DOHH2 (cell line): ENCODE measurements around the gene TCIRG1.

Experiments used
- H3F3A ChIP-seq: fragments of 200-600 bp; sonication (generic), shearing (Covaris generic); 2 replicates; pipeline ENCODE4 v1.6.0; 2016; ENCODE audit warnings: antibody characterized with exemption, mild to moderate bottlenecking; ENCODE audit not compliant: control insufficient read depth, insufficient read depth
- H3K27ac ChIP-seq: fragments of 200-600 bp; sonication (generic); 2 replicates; pipeline ENCODE4 v1.5.1; 2014; ENCODE audit warnings: low read depth, mild to moderate bottlenecking, low read length, moderate library complexity
- H3K27me3 ChIP-seq: fragments of 200-600 bp; sonication (generic); 2 replicates; pipeline ENCODE4 v1.6.1; 2014; ENCODE audit warnings: mild to moderate bottlenecking, low read length, mixed read lengths; ENCODE audit not compliant: control insufficient read depth
- H3K36me3 ChIP-seq: fragments of 200-600 bp; sonication (generic); 2 replicates; pipeline ENCODE4 v1.6.1; 2014; ENCODE audit warnings: mild to moderate bottlenecking, low read length, moderate library complexity, mixed read lengths; ENCODE audit not compliant: control insufficient read depth
- H3K4me1 ChIP-seq: fragments of 200-600 bp; sonication (generic); 2 replicates; pipeline ENCODE4 v1.6.1; 2014; ENCODE audit warnings: mild to moderate bottlenecking, low read length, mixed read lengths; ENCODE audit not compliant: control insufficient read depth
- H3K4me2 ChIP-seq: fragments of 200-600 bp; sonication (generic); 2 replicates; pipeline ENCODE4 v1.6.0; 2014; ENCODE audit warnings: mild to moderate bottlenecking, low read length, moderate library complexity
- H3K4me3 ChIP-seq: fragments of 200-600 bp; sonication (generic); 2 replicates; pipeline ENCODE4 v1.5.1; 2014; ENCODE audit warnings: mild to moderate bottlenecking, low read length, mixed read lengths
- H3K79me2 ChIP-seq: fragments of 200-600 bp; sonication (generic); 2 replicates; pipeline ENCODE4 v1.6.1; 2014; ENCODE audit warnings: mild to moderate bottlenecking, low read length, mixed read lengths; ENCODE audit not compliant: control insufficient read depth
- H3K9me2 ChIP-seq: fragments of 200-600 bp; sonication (generic); replicated peaks from 2 replicates; pipeline ENCODE4 v1.6.1; 2014; ENCODE audit warnings: mild to moderate bottlenecking, low read length, mixed read lengths; ENCODE audit not compliant: control insufficient read depth
- H3K9me3 ChIP-seq: fragments of 200-600 bp; sonication (generic); 2 replicates; pipeline ENCODE4 v1.6.1; 2014; ENCODE audit warnings: antibody characterized with exemption, low read length, mixed read lengths; ENCODE audit not compliant: control insufficient read depth, insufficient read depth
- H4K20me1 ChIP-seq: fragments of 200-600 bp; sonication (generic); 2 replicates; pipeline ENCODE4 v1.6.0; 2014; ENCODE audit warnings: low read depth, mild to moderate bottlenecking, antibody characterized with exemption, low read length, moderate library complexity; ENCODE audit not compliant: control insufficient read depth, insufficient read depth
- EZH2phosphoT487 ChIP-seq: fragments of 200-600 bp; sonication (generic); IDR thresholded peaks from 2 replicates; pipeline ENCODE4 v1.6.1; 2017; ENCODE audit warnings: borderline replicate concordance, mild to moderate bottlenecking, antibody characterized with exemption, low read length, moderate library complexity, mixed read lengths
- TF ChIP-seq, protein P1 (sequence below): fragments of 200-600 bp; sonication (generic); IDR thresholded peaks from one replicate; pipeline ENCODE4 v1.5.1; 2014; ENCODE audit warnings: antibody characterized with exemption, mild to moderate bottlenecking, low read depth, low read length; ENCODE audit not compliant: poor library complexity, severe bottlenecking

The TCIRG1 gene

DNA sequence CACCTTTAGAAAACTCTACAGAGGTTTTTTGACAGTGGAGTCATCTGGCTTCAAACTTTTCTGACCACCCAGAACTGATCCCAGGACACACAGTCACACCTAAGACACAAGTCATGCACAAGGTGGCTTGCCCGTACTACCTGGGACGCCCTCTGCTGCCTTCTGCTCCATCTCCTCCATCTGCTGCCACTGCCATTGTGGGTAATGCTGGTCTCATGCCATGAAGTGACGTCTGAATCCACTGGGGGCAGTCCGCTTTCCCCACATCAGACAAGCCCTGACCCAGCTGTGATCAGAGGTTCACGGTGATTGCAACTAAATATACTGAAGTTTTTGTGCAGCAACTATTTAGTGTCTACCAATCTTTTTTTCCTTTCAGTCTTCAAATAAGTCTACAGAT lies 13.8 kb upstream of the TCIRG1 start:
- Histone ChIP-seq H3K4me2 (no peak overlapping the region), H3K9me2 (no peaks in the 10 kb centered on the region)

DNA sequence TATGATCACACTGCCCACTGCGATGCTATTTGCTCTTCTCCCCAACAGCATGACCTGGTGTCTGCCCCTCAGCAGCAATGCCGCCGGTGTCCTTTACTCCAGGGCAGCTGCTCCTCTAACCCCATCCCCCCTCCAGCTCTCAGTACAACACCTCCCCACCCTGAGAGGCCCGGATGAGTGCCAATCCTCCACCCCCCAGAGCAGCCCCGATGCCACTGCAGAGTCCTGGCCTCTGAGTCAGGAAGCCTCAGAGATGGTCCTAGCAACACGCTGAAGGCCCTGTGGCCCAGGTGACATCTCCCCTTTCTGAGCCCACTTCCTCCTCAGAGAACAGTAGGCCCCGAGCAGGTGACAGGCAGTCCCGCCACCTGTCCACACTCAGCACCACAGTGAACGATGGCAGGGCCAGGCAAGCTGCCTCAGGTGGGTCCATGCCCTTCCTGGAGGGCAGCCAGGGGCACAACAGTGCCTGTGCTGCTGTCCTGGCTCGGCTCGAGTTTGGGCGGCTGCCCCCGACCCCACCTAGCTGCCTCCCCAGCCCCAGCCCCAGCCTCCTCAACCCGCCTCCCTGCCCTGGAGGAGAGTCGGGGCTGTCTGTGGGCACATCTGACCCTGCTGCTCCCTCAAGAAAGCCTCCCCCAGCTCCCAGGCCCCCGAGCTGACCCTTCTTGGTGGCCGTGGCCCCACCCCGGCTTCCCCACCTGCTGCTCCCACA lies 12.3 kb upstream of the TCIRG1 start:
- Histone ChIP-seq H3K4me1 (peaks cover 15% of the 10 kb centered on the region), H3K79me2 (peaks cover 18% of the 10 kb centered on the region), H4K20me1 (no peaks in the 10 kb centered on the region), H3K4me3 (no peak overlapping the region), H3K27ac (no peak overlapping the region), H3K9me2 (no peaks in the 10 kb centered on the region), H3K36me3 (no peaks in the 10 kb centered on the region), H3K27me3 (no peaks in the 10 kb centered on the region), H3F3A (no peaks in the 10 kb centered on the region; the same call in 1 of the 2 replicates), H3K4me2 (no peak overlapping the region), H3K9me3 (no peaks in the 10 kb centered on the region)
- TF ChIP-seq, protein P1, sequence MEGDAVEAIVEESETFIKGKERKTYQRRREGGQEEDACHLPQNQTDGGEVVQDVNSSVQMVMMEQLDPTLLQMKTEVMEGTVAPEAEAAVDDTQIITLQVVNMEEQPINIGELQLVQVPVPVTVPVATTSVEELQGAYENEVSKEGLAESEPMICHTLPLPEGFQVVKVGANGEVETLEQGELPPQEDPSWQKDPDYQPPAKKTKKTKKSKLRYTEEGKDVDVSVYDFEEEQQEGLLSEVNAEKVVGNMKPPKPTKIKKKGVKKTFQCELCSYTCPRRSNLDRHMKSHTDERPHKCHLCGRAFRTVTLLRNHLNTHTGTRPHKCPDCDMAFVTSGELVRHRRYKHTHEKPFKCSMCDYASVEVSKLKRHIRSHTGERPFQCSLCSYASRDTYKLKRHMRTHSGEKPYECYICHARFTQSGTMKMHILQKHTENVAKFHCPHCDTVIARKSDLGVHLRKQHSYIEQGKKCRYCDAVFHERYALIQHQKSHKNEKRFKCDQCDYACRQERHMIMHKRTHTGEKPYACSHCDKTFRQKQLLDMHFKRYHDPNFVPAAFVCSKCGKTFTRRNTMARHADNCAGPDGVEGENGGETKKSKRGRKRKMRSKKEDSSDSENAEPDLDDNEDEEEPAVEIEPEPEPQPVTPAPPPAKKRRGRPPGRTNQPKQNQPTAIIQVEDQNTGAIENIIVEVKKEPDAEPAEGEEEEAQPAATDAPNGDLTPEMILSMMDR: no peak
- TF ChIP-seq EZH2phosphoT487: no peak

More for the DNA sequence above, 13.8 kb upstream of the TCIRG1 start:
- H3K27me3 ChIP-seq: no peaks in the 10 kb centered on the region
- H3K79me2 ChIP-seq: peaks cover 7% of the 10 kb centered on the region; the same call in 1 of the 2 replicates
- no peak overlapping the region for H3K27ac ChIP-seq
- no peaks in the 10 kb centered on the region for H3K9me3 ChIP-seq
- no peak for TF ChIP-seq EZH2phosphoT487
- TF ChIP-seq, protein P1: peak; percentile 35
- H4K20me1 ChIP-seq: no peaks in the 10 kb centered on the region
- H3K4me1 ChIP-seq: peaks cover 11% of the 10 kb centered on the region
- no peaks in the 10 kb centered on the region; the same call in 1 of the 2 replicates for H3F3A ChIP-seq
- H3K4me3 ChIP-seq: no peak overlapping the region
- H3K36me3 ChIP-seq: no peaks in the 10 kb centered on the region

DNA sequence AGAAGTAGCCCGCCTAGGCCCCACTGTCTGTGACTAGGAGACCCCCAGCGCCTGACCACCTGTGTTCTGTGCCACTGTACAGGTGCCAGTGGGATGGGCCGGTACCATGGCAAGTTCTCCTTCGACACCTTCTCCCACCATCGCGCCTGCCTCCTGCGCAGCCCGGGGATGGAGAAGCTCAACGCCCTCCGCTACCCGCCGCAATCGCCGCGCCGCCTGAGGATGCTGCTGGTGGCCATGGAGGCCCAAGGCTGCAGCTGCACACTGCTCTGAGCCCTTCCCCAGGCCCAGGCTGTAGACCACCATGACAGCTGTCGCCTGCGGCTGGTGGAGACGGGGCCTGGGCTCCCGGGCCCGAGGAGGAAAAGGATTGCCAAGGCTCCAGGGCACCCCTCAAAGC lies 11.2 kb upstream of the TCIRG1 start:
- no peaks in the 10 kb centered on the region for H3K27me3 ChIP-seq
- H3F3A ChIP-seq: no peaks in the 10 kb centered on the region; the same call in 1 of the 2 replicates
- no peak overlapping the region for H3K27ac ChIP-seq
- H3K9me3 ChIP-seq: no peaks in the 10 kb centered on the region
- no peak for TF ChIP-seq EZH2phosphoT487
- TF ChIP-seq, protein P1: no peak
- H3K4me2 ChIP-seq: no peak overlapping the region
- H3K36me3 ChIP-seq: peaks cover 9% of the 10 kb centered on the region
- peaks cover 20% of the 10 kb centered on the region for H3K4me1 ChIP-seq
- H3K79me2 ChIP-seq: peaks cover 29% of the 10 kb centered on the region
- no peaks in the 10 kb centered on the region for H4K20me1 ChIP-seq
- H3K9me2 ChIP-seq: no peaks in the 10 kb centered on the region
- no peak overlapping the region for H3K4me3 ChIP-seq
